GM10847 (cell line): Measurements from ENCODE around the gene MACROH2A1.

ENCODE experiments used
- POLR2A ChIP-seq: IDR thresholded peaks from 2 replicates; pipeline ENCODE4 v1.6.1; 2011; ENCODE audit not compliant: insufficient read length; ENCODE audit errors: extremely low read depth

The MACROH2A1 gene

GRCh38 chr5:135356522-135357318, 42.3 kb downstream of the MACROH2A1 start:
- no peak for TF ChIP-seq POLR2A

DNA sequence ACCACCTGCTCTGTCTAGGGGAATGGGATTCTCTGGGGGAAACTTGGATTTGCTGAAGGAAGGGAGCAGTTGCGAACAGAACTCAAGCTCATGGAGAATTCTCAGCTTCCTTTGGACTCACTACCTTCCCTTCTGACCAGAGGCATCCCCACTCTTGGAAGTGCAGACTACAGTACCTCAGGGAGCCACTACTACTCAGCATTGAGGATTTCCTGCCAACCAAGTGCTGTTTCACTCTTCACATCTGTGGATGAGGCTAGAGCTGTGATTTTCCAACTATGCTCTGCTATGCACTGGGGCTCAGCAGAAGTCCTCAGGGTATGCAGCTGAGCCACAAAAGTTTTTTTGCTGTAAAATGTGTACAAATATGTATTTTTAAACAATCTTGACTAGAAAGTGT, 43.9 kb downstream of the MACROH2A1 start:
- no peak for TF ChIP-seq POLR2A

DNA sequence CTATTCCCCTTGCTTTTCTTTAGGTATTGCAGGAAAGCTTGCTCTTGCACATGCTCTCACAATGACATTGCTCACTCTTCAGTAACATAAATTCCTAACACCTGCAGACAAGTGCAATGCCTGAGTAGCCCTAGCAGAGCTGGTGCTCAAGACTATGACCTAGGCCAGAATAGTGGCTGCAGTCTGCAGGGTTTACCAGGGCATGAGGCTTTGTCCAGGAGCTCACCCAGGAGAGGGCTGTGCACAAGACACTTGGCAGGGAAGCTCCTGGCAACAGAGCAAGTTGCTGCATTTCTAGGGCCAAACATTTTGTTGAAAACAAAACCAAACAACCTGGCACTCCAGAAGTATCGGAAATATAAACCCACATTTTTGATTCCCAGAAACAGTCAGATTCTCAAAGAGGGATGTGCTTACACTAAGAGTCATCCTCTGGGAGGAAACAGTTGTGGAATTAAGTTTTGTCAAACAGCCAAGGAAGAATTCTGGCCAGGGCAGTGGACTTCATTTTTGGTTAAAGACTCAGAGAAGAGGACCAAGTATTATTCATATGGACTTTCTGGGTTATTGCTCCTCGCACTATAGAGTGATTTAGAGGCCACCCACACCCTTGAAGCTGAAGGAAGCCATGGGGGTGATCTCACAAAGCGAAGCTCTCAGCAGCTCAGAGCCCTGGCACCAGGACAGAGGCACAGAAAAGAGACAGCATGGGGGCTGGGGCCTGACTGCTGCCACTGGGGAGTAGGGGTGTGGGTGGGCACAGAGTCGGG, 44.9 kb downstream of the MACROH2A1 start:
- TF ChIP-seq POLR2A, result no peak

DNA sequence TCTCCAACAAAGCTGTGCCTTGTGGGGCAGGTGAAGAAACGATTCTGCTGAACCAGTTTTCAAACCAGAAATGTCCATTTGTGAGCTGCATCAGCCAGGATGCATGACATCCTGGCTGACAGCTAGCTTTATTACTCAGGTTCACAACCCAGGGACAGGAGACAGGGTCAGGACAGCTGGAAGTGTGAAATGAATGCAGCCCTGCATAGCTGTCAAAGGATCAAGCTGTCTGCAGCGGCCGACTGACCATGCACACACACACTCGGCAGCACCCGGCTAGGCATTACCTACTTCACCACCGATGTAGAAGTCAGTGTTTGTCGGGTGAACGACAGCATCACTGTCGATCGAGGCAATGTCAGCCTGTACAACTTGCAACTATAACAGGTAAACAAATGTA, 48.5 kb downstream of the MACROH2A1 start:
- TF ChIP-seq POLR2A, result no peak

DNA sequence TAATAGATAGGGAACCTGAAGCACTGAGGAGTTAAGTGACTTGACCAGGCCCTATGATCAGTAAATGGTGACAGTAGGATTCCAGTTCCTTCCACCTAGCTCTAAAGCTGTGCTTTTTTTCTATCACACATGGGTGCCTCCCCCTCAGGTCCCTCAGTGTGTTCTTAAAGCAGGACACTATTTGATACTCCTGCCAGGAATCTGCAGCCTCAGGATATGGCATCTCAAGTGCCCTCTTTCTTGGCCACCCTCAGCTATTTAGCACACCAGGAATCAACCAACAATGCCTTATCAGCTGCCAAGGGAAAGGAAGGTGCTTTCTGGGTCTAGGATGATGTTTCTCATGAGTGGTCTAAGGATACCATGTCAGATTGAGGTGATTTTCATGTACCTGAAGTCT, 49.1 kb downstream of the MACROH2A1 start:
- TF ChIP-seq POLR2A, result no peak

GRCh38 chr5:135349451-135349850, 49.6 kb downstream of the MACROH2A1 start:
- no peak for TF ChIP-seq POLR2A

DNA sequence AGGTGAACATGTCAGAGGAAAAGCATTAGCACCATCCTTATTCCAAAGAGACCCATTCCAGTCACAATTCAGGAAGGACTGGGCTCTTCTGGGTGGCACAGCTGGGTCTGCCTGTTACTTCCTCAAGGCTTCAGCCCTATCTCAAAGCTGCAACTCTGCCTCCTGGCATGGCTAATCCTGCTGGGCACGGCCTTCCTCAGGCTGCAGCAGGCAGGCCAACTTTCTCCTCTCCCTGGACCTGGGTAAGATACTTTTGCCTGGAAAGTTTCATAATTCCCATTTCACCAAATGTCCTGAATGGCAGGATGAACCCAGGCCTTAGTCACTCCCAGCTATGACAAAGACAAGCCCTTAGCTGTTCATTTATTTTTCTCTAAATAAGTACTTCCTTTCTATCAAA, 50.1 kb downstream of the MACROH2A1 start:
- no peak for TF ChIP-seq POLR2A

GRCh38 chr5:135347392-135347791, 51.6 kb downstream of the MACROH2A1 start:
- TF ChIP-seq POLR2A, result no peak

- TF ChIP-seq POLR2A, result no peak
These were observed 52.9 kb downstream of the MACROH2A1 start for GRCh38 chr5:135345956-135346731.

- TF ChIP-seq POLR2A, result no peak
These were observed 54.7 kb downstream of the MACROH2A1 start for GRCh38 chr5:135344349-135344748.

- no peak for TF ChIP-seq POLR2A
These were observed 55.6 kb downstream of the MACROH2A1 start for GRCh38 chr5:135343413-135343812.

DNA sequence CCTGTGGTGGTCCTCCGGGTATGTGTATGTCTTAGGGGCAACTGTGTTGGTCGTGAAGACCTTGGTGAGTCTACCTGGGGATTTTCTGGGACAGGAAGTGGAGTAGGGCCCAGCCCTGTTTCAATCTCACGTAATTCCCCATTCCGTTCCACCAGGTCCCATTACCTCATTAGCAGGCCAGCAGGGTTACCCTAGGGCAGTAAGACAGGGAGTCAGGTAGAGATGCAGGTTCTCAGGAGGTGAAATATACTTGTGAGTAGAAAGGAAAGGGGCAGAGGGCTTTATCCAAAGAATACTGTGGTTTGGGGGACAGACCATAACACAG, 56.5 kb downstream of the MACROH2A1 start:
- TF ChIP-seq POLR2A, result no peak

DNA sequence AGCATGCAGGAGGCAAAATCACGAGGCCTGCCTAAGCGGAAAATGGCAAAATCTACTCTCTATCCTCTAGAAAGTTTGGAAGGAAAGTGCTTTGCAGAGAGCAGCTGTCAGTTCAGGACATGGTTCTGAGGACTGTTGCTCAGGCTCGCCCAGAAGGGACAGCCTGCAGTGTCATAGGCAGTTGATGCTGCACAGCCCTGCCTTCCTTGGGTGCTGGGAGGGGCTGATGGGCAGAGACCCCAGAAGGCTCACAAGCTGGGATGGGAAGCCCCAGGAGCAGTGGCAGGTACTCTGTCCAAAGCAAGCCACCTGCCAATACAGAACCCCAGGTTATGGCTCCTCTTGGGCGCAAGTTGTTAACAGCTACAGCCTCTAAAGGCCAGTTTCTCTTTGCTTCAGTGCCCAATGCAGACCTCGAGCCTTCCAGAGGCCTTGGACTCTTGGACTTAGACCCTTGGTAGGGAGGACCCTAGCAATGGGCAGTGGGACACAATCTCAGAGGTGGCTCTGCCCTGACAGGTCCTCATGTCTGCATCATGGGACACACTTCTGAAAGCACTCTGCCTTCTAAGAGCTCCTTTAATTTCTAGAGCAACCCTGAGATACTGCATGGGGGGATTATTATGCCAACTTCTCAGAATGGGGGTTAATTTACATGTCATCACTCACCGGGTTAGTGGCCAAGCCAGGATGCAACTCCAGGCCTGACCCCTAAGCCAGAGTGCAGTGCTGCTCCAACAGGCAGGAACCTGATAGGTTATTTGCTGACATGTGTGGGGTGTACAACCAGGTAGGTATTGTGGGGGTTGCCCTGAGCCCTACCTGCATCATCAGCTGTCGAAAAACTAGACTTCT, 57.1 kb downstream of the MACROH2A1 start:
- TF ChIP-seq POLR2A, result no peak

DNA sequence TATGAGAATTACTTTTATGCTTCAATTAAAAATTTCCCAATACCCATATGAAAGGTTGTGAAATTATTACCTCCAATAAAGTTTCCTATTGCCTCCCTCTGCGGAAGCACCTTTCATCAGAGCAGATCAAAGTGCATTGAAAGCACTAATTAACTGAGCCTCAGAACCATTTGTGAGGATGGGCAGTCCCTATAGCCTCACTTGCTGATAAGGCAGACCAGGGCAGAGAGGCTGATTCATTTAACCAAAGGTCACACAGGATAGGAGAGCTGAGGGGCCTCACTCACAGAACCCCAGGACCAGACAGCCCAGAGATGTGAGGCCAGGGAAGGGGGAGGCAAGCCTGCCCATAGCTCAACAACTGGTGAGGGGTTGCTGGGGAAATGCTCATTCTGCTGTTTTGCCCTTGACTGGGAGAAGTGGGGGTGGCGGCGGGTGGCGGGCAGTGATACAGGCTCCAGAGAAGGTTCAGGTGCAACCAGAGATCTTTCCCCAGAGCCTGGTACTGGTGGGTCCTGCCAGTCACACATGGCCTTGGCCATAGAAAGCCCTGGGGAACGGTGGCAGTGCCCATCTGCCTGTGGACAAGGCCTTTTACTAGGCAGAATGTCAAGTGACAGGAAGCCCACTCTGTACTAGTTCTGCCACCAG, 57.9 kb downstream of the MACROH2A1 start:
- TF ChIP-seq POLR2A, result no peak

DNA sequence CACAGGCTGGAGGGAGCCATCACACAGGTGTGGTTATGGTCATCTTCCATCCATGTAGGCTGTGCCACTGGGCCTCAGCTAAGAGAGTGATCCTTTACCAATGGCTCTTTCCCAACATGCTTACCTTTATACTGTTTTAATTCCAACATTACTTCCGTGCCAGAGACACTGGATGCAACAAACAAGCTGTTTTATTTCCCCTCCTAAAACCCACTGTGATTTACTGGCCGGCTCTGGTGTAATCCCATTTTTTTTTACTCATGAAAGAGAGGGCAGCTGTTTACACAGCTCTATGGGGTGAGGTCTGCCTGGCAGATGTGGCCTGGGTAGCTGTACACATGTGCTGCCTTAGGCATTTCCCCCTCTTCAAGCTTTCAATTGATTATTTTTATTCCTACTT, 58.5 kb downstream of the MACROH2A1 start:
- no peak for TF ChIP-seq POLR2A

DNA sequence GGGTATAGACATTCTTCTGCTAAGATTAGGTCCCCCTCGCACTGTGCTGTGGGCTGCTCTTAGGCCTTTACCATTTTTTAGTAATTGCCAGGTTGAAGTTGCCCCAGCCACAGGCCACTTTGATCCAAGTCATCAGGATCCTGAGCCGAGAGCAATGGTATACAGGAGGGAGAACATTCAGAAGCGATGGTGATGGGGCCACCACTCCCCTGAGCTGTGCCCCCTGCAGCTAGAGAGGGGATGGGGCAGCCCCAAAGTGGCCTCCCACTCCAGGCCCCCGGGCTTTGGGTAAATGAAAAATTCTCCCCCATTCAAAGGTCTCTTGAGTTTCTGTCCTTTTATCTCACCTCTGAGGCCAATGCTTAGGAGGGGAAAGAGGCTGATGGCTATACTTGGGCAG, 59.4 kb downstream of the MACROH2A1 start:
- no peak for TF ChIP-seq POLR2A
